Fibroblast of the aortic adventitia (primary cell): ENCODE data around the gene AP1AR. TPM values are rescaled to one million over a fixed set of nuclear protein-coding genes. Genes with fewer than 3 reads are reported as not detected.

Experiments
- DNase-seq: peaks from one replicate; pipeline ENCODE4 v3.0.0-alpha.2; 2010; ENCODE audit warnings: low read depth
- H3K4me3 ChIP-seq: 2 replicates; pipeline ENCODE4 v1.5.1; 2011; ENCODE audit warnings: low read depth, mild to moderate bottlenecking, control low read depth, low read length, moderate library complexity
- CTCF ChIP-seq: IDR thresholded peaks from 2 replicates; pipeline ENCODE4 v1.5.1; 2011; ENCODE audit warnings: mild to moderate bottlenecking, low read length, control low read depth, inconsistent platforms; ENCODE audit not compliant: insufficient read depth
- total RNA-seq: library from RNA; depleted of rRNA; stranded (reverse); fragments of >200 nt; gene quantifications from 2 replicates; pipeline ENCODE4 v1.2.3, GENCODE V29; 2012; ENCODE audit warnings: low replicate concordance

Gene AP1AR
- 23.7 and 25.8 TPM in 2 replicates for total RNA-seq

GRCh38 chr4:112231779-112232713 is at the start of gene AP1AR:
TSS of gene AP1AR (plus strand) at chr4:112231787. CDS start at chr4:112232092, 305 bp downstream.
- TF ChIP-seq CTCF, result peak; percentile 61
- peak within 1 kb of the TSS; percentile 97 for H3K4me3 ChIP-seq
- peak; percentile 61 for DNase-seq

- no peak for DNase-seq
- no peak for TF ChIP-seq CTCF
- H3K4me3 ChIP-seq, result no peak overlapping the region
Observed at GRCh38 chr4:112182604-112183003, 49.0 kb upstream of the AP1AR start.

GRCh38 chr4:112183252-112183651 is 48.3 kb upstream of the AP1AR start:
- no peak for TF ChIP-seq CTCF
- no peak overlapping the region for H3K4me3 ChIP-seq
- DNase-seq, result peak; percentile 35

- no peak overlapping the region for H3K4me3 ChIP-seq
- DNase-seq, result no peak
- TF ChIP-seq CTCF, result no peak
Observed at GRCh38 chr4:112184438-112184837, 47.1 kb upstream of the AP1AR start.

GRCh38 chr4:112185334-112185733 is 46.3 kb upstream of the AP1AR start:
- no peak for TF ChIP-seq CTCF
- no peak overlapping the region for H3K4me3 ChIP-seq
- no peak for DNase-seq

GRCh38 chr4:112185740-112186670 is 45.6 kb upstream of the AP1AR start:
- no peak for TF ChIP-seq CTCF
- no peak overlapping the region for H3K4me3 ChIP-seq
- no peak for DNase-seq
